DMS79 (cell line): ENCODE data around the gene C8B.

Experiments used
- DNase-seq: peaks from one replicate; lab custom pipeline; 2025; lab: John Stamatoyannopoulos, UW

The C8B gene

DNA sequence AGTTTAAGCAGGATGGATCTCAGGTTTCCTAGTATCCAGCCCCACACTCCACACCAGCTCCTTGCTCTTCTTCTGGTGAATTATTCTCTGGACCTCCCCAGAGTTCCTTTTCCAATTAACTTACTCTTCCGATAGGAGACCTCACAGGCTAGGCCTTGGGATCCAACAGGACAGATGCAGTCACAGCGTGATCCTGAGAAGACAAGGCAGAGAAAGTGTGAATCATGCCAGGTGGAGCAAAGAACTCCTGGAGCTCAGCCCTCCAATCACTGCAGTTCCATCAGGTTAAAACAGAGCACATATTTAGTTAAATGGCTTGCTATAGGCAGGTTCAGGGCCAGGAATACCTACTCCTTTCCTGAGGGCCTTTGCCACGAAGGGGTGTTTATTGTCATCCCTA is 34.1 kb downstream of the C8B start:
- no peak for DNase-seq

DNA sequence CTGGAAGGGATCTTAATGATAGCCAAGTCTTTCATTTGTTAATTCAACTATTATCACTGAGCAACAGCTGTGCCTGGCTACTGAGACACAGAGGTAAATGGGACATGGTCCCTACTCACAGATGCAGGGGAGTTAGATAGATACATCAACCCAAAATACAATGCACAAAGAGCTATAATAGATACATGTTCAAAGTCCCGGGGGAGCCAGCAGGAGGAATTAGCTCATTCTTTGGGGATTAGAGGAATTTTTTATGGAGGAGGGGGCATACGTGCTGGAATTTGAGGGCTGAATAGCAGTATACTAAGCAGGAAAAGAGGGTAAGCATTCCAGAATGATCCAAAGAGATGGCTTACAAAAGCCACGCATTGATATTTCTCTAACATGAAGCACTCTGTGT is 34.6 kb downstream of the C8B start:
- DNase-seq, result no peak

DNA sequence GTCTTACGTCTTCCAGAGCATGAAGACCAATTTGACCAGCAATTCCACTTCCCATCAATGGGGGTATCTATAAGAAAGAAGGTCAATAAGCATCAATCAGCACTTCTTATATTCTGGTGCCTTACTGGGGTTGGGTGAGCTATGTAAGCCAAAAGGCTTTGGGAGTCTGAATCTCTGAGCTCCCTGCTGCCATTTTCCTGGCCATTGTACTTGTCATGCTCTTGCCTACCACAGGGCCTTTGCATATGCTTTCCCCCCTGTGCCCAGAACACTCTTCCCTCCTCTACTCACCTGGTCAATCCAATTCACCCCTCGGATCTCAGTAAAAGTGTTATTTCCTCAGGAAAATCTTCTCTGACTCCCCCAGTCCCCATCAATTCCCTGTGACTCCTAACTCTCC is 36.3 kb downstream of the C8B start:
- no peak for DNase-seq

GRCh38 chr1:56927986-56928385 is 37.8 kb downstream of the C8B start:
- no peak for DNase-seq

GRCh38 chr1:56927171-56927570 is 38.6 kb downstream of the C8B start:
- DNase-seq, result no peak

GRCh38 chr1:56925193-56925592 is 40.6 kb downstream of the C8B start:
- no peak for DNase-seq

- DNase-seq, result no peak
Measured at GRCh38 chr1:56924116-56924515, 41.7 kb downstream of the C8B start.

- no peak for DNase-seq
Measured at GRCh38 chr1:56923201-56923600, 42.6 kb downstream of the C8B start.

GRCh38 chr1:56922507-56922906 is 43.3 kb downstream of the C8B start:
- DNase-seq, result no peak

DNA sequence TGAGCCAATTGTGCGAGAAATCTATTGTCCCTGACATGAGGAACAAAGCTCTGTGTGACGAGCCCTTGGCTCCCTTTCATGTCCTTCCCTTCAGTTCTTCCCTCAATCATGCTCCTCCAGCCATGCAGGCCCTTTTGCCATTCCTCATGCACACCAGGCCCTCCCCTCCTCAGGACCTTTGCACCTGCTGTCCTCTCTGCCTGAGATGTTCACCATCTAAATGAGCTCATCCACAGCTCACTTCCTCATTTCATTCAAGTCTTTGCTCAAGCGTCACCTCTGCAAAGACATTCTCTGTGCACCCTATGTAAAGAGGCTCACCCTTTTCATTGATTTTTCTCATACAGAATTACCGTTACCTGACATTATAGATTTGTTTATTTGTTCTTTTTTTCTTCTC is 43.7 kb downstream of the C8B start:
- DNase-seq, result no peak

DNA sequence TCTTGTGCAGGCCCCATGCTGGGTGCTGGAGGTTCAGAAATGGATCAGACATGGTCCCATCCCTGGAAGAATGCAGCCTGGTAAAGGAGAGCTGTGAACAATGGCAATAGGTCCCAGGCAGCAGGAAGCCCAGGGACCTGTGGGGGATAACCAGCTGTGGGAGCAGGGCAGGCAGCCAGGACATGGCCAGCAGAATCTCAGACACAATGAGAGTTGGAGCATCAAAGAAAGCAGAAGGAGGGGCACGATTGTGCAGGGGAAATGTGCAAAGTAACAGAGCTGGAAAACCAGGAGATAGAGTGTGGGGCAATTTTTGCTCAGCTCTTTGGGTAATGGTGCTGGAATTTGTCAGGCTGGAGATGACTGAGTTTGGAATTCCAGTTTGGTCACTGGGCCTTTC is 44.3 kb downstream of the C8B start:
- no peak for DNase-seq

GRCh38 chr1:56920591-56921001 is 45.2 kb downstream of the C8B start:
- DNase-seq, result no peak

- no peak for DNase-seq
Measured at GRCh38 chr1:56917356-56917755, 48.5 kb downstream of the C8B start.

- no peak for DNase-seq
Measured at GRCh38 chr1:56916630-56917029, 49.2 kb downstream of the C8B start.

DNA sequence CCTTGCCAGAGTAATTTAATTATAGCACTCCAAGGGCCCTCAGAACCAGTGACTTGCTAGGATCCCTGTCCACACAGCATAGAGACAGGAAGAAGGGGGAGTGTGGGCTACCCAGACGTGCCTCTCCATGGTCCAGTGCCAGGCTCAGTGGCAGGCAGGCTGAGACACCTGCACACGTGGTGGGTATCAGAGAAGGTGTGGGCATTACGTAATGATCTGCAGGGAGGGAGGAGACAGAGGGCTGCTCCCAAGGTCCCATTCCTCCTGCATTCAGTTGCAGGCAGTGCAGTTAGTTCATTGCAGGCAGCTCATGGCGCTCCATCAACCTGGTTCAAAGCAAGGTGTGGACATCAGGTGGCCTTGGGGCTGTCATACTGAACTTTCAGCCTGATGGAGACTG is 49.9 kb downstream of the C8B start:
- DNase-seq, result no peak

DNA sequence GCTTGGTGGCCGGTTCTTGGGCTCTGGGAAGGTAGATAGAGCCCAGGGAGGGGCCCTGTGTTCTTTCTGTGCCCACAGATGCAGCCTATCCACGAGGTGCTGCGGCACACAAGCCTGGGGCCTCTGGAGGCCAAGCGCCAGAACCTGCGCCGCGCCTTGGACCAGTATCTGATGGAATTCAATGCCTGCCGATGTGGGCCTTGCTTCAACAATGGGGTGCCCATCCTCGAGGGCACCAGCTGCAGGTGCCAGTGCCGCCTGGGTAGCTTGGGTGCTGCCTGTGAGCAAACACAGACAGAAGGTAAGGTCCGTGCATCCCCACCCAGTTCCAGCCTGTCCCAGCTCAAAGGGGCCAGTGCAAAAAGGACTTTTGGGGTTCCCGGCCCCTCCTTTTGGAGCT is 53.5 kb downstream of the C8B start:
- no peak for DNase-seq

- DNase-seq, result no peak
Measured at GRCh38 chr1:56911098-56911938, 54.5 kb downstream of the C8B start.

- DNase-seq, result no peak
Measured at GRCh38 chr1:56910441-56910985, 55.3 kb downstream of the C8B start.

DNA sequence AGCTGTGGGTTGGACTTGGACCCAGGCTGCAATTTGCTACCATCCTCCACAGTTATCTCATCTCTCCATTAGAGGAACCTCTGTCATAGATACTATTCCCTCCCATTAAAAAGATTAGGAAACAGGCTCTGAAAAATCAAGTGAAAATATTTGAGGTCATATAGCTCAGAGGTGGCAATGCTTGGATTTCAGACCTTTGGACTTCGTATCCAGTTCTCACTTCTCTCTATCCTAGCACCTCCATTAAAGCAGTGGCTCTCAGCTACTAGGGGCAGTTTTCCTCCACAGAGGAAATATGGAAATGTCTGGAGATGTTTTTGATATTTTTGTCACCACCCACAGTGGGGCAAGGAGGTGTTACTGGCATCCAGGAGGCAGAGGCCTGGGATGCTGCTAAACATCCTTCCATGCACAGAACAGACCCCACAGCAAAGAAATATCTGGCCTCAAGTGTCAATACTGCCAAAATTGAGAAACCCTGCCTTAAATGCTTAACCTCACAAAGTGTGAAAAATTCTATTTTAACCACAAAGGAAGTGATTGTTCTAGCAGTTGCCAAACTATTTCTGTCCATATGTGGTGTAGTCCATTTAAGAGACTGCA is 57.1 kb downstream of the C8B start:
- no peak for DNase-seq

GRCh38 chr1:56905667-56906066 is 60.1 kb downstream of the C8B start:
- DNase-seq, result no peak

DNA sequence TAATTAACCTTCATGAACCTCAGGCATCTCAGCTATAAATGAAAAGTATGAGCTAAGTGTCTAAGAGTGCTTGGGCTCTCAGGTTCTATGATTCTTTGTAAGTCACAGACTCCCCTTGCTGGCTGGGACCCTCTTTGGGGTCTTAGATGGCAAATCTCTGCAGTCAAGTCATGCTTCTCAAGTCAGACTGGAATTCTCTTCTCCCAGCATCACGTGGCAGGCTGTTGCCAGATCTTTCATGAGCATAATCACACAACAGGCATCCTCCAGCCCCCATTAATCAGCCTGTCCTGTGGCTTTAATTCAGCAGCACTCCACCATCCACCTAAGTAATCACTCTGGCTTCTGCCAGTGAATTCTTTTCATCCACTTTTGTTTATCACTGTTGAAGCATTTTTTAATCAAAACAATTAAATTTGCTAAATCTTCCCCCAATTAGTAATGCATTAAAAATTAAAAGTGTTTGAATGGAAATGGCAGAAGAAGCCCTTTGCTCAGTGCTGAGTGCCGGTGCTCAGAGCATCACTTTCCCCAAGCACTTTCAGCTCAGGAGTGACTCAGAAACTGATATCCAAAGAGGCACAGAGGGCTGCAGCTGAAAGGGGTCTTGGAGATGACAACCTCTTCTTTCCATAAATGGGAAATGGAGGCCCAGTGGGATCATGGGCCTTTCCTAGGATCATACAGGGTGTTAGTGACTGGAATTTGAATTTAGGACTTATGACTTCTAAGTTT is 61.0 kb downstream of the C8B start:
- no peak for DNase-seq

- DNase-seq, result no peak
Measured at GRCh38 chr1:56903778-56904177, 62.0 kb downstream of the C8B start.

- DNase-seq, result no peak
Measured at GRCh38 chr1:56901716-56902115, 64.1 kb downstream of the C8B start.
